DMS 273 treated with DMSO at 0.1 percent for 48 hours (cell line): Measurements from ENCODE around the gene MAMLD1.

ENCODE experiments used
- DNase-seq: peaks from one replicate; lab custom pipeline; 2025; lab: John Stamatoyannopoulos, UW

Gene MAMLD1

DNA sequence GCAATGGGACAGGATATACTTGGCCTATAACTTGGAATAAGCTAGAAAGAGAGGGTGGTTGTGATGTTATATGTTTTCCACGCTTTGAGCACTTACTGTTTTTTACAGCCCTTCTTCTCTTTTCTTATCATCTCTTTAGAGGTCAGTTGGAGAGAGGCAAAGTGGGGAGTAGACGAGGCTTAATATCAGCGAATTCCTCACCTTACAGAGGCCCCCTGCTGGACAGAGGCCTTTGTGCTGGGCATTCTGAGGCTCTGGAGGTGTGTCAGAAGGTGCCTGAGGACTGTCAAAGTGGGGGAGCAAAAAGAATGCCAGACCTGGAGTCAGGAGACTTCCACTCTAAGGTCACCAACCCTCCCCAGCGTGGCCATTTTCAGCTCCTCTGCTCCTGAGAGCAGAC, 42.5 kb downstream of the MAMLD1 start:
- no peak for DNase-seq

DNA sequence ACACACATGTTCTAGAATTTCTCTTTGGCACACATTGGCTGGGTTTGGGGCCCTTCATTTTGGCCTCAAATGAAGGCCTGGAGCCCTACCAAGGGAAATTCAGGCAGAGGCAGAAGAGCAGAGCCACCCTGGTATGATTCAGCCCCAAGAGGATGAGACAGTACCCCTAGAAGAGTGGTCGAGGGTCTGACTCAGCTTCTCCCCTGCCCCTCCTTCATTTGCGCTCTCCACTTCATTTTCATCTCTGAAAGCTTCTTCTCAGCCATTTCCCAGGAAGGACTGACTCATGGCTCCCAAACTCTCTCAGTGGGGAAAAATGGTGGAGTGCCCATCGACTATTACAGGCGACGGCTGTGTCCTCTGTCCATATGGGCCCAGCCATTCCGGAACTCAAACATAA, 43.5 kb downstream of the MAMLD1 start:
- DNase-seq, result no peak

DNA sequence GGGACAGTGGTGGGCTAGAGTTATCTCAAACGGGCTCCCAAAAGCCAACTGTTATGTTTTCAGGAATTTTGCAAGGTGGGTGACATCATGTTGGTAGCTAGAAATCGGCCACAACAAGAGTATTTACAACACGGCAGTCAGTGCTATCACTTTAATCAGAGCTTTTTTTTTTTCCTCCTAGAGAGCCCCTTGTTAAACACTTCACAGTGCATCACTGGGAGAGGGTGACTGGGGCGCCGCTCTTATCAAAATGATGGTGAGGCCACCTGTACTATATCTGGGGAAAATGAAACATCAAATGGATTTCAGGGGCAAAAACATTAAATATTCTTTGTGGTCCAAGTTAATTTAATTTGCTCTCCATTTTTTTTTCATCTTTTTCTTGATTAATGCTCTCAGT, 44.9 kb downstream of the MAMLD1 start:
- DNase-seq, result no peak

DNA sequence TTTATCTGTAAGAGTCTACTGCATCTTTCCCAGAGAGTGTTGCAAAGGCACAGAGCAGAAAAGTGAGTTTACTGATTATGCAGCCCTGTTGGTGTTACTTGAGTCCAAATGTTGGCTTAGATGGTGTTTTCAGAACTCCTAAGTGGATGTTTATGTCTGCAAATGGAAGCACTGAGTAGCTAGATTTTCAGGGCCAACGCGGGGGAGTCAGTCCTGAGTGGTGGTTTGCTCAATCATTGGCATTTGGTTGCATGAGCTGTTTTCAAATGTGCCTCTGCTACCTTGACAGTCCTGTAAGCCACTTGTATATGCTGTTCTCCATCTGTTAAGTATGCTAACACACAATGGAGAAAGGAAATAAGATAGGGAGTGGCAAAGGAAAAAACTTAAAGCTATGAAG, 45.4 kb downstream of the MAMLD1 start:
- no peak for DNase-seq

DNA sequence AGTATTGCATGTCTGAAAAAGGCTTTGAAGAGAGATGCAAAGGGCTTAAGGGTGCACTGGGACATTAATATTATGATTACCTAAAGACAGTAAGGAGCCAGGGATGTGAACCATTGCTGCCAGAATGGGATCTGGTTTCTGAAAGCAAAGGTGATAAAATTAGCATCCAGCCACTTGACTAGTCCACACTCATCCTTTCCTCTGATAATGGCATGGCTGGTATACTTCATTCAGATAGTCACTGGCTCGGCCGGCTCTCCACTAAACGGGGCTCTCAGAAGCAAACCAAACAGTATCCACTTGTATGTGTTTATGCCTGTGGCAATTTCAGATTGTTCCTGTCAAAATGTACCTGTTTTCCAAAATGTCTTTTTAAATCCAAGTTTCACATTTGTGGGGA, 46.4 kb downstream of the MAMLD1 start:
- no peak for DNase-seq

DNA sequence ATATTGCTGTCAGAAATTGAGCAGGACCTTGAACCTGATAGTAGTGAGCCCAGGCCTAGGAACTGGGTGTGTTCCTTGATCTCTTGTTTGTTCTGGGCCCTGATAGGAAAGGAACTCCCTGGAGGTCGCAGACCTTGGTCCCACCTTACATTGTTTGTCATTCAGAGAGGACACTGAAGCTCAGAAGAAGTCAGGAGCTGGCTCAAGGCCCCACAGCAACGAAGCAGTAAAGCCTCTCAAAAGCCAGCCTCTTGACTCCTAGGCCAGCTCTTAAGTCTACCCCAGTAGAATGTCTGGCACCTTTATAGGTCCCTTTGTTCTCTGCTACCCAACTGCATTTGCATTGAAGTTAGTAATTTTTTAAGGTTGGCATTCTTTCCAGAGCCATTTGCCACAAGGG, 46.8 kb downstream of the MAMLD1 start:
- DNase-seq, result no peak

DNA sequence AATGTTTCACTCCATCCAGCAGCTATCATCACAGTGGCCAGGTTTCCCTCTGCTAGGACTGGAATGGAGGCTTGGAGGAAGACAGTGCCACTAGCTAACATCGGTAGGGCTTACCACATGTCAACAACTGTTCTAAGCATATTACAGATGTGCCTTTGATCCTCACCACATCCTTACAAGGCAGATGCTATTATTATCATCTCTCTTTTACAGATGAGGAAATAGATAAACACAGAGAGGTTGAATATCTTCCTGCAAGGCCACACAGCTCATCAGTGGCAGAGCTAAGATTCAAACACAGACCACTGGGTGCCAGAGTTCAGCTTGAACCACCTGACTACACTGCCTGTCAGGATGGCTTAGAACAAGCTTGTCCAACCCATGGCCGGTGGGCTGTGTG, 47.4 kb downstream of the MAMLD1 start:
- DNase-seq, result no peak

DNA sequence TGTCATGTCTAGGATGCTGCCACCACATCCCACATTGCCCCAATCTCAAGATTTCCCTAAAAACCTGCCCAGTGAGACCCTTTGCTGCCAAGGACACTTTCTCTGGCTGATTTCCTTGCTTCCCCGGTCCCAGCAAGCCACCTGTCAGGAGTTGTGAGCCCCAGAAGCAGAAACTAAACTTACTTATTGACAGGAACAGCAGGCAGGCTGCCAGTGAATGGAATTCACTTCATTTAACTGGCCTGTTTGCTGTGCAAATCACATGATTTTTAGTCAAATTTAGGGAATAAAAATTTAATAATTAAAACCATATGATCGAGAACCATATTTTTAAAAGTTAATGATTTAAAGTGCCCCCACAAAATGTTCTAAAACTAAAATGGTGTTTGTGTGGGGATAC, 48.5 kb downstream of the MAMLD1 start:
- no peak for DNase-seq

DNA sequence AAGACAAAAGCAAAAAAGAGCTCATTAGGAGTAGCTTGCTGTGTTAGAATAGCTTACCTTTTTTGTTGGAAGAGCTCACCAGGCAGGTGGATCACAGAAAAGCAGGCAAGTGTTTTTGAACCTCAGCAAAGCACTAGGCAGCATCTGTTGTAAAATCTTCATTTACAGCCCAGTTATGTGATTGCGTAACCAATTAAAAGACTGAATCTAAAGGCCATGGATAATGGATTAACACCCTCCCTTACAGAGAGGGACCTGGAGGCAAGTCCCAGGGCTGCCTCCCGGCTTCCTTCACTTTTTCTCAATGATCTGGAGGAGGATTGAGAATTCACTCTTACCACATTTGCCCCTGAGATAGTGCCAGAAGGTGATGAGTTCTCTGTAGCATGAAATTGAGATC, 51.1 kb downstream of the MAMLD1 start:
- no peak for DNase-seq

DNA sequence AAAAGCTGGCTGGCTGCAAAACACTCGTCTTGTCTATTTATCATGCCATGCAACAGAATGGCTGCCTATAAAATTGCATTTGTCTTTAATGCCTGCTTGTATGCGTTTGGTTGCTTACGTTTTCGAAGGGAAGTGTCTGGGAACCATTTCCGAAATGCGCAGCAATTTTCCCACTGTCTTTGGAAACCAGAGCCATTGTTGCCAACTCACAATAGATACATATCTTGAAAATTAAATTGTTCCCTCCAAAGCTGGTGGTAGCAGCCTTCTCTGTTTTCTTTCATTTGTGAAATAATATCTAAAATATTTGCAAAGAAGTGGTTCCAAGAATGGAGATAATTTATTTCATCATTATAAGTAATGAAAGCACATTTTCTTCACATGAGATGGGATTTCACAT, 53.4 kb downstream of the MAMLD1 start:
- no peak for DNase-seq

DNA sequence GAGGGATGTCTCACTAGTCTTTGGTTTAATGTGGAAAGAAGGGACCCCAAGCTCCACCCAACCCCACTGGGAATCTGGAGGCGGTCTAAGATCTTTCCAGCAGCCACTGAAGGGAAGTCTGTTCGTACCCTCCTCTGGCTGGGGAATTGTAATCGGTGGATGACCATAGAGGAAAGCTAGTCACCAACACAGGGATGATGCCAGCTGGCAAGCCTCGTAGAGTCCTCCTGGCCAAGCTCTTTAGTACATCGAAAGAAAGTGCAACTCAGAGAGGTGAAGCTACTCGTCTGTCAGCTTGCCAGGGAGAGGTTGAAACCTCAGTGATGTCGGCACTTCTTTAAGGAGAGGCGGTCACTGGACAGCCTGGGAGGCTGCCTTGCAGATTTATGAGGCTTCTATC, 58.7 kb downstream of the MAMLD1 start:
- no peak for DNase-seq

DNA sequence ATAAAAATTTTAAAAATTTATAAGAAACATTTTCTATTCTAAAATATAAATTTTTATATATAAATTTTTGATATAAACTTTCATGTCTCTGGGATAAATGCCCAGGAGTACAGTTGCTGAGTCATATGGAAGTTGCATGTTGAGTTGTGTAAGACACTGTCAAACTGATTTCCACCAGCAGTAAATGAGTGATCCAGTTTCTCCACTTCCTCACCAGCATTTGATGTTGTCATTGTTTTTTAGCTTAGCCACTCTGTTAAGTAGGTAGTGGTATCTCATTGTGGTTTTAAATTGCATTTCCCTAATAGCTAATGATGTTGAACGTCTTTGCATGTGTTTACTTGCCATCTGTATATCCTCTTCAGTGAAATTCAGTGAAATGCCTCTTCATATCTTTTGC, 66.5 kb downstream of the MAMLD1 start:
- DNase-seq, result no peak

DNA sequence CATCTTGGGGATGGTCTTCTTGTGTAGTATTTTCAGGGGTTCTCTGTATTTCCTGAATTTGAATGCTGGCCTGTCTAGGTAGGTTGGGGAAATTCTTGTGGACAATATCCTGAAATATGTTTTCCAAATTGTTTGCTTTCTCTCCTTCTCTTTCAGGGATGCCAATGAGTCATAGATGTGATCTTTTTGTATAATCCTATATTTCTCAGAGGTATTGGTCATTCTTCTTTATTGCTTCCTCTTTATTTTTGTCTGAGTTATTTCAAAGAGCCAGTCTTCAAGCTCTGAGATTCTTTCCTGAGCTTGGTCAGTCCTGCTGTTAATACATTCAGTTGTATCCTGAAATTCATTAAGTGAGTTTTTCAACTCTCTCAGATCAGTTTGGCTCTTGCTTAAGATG, 73.1 kb downstream of the MAMLD1 start:
- DNase-seq, result no peak

DNA sequence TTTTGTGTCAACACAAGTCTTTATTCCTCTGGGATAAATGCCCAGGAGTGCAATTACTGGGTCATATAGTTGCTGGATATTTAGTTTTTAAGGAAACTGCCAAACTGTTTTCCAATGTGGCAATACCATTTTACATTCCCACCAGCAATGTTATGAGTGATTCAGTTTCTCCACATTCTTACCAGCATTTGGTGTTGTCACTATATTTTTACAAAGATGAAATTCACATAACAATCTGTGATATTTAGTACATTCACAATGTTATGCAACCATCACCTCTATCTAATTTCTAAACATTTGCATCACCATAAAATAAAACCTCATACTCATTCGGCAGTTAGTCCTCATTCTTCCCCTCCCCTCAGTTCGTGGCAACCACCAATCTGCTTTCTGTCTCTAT, 75.0 kb downstream of the MAMLD1 start:
- no peak for DNase-seq

DNA sequence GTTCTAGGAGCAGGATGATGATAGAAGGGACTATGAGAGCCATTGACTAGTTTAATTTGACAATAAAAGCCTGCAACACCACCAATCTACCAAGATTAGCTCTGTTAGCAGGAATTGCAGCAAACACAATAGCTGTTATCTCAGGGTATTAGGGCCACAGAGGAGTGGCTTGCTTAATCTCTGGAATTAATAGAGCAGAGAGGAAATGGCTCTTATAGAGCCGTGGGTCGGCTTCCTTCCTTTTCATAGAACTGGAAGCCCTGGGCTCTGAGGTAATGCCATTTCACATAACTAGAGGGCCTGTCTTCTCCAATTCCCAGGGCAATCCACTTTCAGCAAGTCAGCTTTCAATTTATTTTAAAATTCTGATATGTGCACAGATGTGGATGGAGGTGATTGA, 83.0 kb downstream of the MAMLD1 start:
- no peak for DNase-seq

DNA sequence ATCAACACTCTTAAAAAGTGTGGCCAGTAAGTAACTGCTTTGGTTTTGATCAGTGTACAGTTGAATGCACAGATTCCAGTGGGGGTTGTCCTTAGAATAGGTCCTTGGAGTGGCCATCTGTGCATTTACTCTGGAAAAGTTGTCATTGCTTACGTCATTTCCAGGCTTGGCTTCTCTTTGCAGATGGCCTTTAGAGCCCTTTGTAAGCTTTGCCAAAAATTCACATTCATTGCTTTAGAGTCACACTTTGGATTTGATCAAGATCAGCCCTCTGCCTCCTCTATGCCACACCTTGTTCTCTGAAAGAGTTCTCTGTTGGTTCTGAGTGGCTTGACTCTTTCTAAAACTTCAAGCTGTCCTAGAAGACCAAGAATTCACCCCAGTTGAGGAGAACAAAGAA, 83.9 kb downstream of the MAMLD1 start:
- DNase-seq, result peak; percentile 19

DNA sequence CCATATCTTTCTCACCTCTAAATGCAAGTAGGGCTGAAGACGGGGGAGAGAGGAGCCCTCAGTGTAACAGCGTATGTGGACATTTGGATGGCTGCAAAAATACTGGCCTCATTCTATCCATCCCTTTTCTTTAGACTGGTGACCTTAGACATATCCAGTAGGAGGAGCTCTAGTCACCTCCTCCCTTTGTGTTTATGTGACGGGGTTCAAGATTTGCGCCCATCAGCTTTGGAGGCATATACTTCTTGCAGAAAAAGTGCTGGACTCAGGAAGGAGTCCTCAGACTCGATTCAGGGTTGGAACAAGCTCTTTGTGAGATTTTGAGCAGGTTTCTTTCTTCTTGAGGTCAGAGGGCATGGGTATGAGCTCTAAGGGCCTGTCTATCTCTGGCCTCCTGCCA, 86.2 kb downstream of the MAMLD1 start:
- DNase-seq, result no peak

DNA sequence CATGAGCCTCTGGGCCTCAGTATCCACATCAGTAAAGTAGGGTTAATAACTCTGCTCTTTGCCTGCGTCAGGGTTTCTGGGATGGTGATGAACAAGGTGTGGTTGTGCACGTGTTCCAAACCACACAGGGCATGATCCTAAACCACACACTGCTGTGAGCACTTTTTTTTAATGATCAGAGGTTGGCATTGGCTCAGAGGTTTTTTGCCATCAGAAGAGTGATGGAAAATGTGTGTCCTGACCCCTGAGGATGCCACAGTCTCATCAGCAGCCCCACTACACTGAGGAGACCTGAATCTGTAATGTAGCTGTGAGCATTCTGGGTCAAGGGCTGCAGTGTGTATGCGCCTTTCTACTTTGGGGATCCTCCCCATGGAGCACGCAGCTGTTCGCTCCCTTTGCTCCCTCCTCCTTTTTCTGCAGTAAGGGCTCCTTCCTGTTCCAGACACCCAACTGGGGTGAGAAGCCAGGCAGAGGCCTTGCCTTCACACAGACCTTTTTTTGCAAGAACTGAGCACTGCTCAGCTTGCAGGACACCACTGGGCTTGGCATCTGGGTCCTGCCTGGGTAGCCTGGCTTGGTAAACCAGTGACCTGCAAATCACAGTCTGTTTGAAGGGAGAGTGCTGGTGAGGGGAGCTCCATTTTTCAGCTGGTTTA, 87.5 kb downstream of the MAMLD1 start:
- DNase-seq, result no peak

DNA sequence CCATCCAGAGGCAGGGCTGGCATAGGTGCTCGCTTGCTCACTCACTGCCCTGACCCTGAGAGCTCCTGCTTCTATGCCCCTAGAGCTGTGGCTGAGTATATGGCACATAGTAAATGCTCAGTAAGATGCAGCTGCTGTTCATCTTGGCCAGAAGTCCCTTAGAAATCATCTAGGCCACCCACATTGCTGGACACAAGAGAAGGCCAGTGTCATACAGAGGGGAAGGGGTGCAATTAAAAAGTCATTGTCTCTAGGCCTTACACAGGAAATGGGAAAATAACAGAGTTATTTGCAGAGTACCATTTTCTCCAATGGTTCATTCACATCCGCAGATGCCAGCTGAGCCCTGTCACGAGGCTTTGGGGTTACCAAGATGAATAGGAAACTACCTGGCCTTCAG, 88.8 kb downstream of the MAMLD1 start:
- DNase-seq, result no peak

DNA sequence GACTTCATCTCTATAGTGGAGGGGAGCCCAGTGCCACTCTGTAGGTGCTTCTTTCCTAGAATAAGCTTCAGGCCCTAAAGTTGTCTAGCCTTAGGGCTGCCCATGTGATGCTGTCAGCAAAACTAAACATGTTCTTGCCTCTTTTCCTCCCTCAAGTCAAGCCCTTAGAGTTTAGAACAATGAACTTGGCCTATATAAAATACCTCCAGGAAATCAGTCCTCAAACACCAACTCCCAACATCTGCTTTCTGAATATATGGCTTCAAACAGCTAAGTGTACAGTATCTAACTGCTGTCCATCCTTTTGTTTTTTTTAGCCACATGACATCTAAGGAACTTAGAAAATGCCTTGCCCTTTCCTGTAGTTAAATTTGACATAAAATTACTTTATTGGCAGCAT, 91.0 kb downstream of the MAMLD1 start:
- DNase-seq, result no peak

DNA sequence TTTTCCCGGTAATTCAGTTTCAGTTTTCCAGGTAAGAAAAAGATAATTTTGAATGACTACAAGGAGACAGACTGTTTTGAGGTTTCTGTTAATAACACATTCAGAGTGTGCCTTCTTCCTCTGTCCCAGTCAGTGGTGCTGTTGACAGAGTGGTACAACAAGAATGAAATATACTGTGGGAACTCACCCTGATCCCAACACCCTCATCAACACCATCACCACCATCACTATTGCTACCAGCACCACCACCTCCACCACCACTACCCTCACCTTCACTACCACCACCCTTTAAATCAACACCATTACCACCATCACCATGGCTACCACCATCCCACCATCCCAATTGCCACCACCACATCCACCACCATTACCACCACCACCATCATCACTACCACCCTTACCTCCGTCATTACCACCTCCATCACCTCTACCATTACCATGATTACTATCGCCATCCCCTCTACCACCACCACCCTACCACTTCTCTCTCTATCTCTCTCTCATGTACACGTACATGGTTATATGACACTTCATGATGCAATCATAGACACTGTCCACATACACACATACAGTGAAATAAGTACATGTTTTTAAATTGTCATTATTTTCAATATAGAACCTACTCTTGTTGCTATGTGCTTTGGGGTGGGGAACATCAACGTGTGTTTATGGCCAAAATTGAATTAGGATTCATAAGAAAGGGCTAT, 91.5 kb downstream of the MAMLD1 start:
- DNase-seq, result no peak

DNA sequence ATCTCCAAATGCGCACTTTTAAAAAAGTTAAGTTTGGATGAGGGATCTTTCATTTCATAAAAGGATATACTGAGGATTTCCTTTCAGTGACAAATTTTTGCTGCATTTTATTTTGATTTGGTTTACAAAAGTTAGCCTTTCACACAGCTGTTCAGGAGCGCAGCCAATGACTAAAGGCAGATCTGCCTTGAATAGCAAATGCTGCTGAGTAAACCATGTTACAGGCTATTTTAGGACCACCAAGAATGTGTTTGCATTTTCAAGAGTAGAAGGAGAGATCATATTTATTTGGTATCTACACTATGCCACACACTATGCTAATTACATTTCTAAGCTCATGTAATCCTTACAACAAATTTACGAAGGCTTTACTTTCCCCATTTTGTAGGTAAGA, 92.1 kb downstream of the MAMLD1 start:
- no peak for DNase-seq

DNA sequence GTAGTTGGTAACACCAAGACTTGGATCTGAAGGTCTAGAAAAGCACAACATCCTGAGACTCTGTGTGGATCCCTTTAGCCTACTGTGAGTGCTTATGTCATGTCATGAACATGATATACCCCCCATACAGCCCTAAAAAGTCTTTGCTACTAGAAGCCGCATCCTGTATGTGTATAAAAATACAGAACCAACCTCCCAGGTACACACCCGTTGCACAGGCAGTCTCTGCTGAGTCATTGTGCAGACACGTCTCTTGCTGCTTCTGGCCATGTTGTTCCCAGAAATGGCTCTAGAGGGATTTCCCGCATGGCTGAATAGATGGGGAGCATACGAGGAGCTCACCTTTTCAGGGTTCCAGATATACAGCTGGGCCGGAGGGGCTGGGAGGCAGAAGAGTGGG, 93.3 kb downstream of the MAMLD1 start:
- DNase-seq, result no peak

DNA sequence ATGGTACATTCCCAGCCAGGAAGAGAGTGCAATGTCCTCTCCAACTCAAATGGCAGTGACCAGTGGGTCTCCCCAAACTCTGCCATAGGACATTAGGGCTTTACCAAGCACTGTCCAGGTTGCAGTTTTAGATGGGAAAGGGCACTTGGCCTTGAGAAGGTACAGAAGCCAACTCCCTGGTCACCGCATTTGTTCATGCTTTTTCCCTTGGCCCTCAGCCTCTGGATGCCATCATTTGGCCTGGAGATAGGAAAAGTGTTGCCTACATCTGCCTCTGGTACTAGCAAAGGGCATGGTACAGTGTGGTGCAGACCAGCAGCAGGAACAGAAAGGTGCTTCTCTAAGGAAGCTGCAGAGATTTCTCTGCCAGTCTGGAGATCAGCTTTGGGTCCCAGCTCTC, 93.8 kb downstream of the MAMLD1 start:
- no peak for DNase-seq
